NT2/D1 (cell line): ENCODE results near the gene RNF40.

Source experiments
- SUZ12 ChIP-seq: IDR thresholded peaks from 2 replicates; pipeline ENCODE4 v1.6.1; 2011; ENCODE audit not compliant: insufficient read length, insufficient read depth; ENCODE audit errors: extremely low read depth
- YY1 ChIP-seq: IDR thresholded peaks from 2 replicates; pipeline ENCODE4 v1.6.1; 2011; ENCODE audit not compliant: insufficient read length, insufficient read depth
- ZNF274 ChIP-seq: IDR thresholded peaks from 2 replicates; pipeline ENCODE4 v1.6.1; 2011; ENCODE audit warnings: mild to moderate bottlenecking, low read depth, low read length

- no peak for TF ChIP-seq YY1
- no peak for TF ChIP-seq SUZ12
- TF ChIP-seq ZNF274, result no peak
These were observed 25.7 kb downstream of the RNF40 start for GRCh38 chr16:30787613-30788378.
